CD14-positive monocyte (primary cell): ENCODE results near the gene VAX1. TPM values are rescaled to one million over a fixed set of nuclear protein-coding genes. Genes with fewer than 3 reads are reported as not detected.

Experiments
- DNase-seq, 3 donors: peaks; one replicate each; pipeline ENCODE4 v3.0.0-alpha.2; 2011 to 2022
- H2AFZ ChIP-seq: 2 replicates; pipeline ENCODE4 v1.6.0; 2012; ENCODE audit warnings: mild to moderate bottlenecking, low read depth, low read length, inconsistent platforms; ENCODE audit not compliant: insufficient read depth, poor library complexity, severe bottlenecking
- H3K27ac ChIP-seq, 2 donors: 1 replicate in 1 of 2; 2 replicates in 1 of 2; pipeline ENCODE4 v1.5.1; 2012 to 2013; ENCODE audit warnings: low read length in 2 of 2, control low read depth in 1 of 2, inconsistent platforms in 1 of 2, low read depth in 1 of 2, mild to moderate bottlenecking in 1 of 2
- H3K27me3 ChIP-seq, 2 donors: one replicate each; pipeline versions ENCODE4 v1.6.0 to v1.6.1; 2011 to 2013; ENCODE audit warnings: low read length in 2 of 2; ENCODE audit not compliant: control insufficient read depth in 2 of 2, insufficient read depth in 2 of 2
- H3K36me3 ChIP-seq, 2 donors: replicated peaks in 1 of 2; 1 replicate in 1 of 2; 2 replicates in 1 of 2; pipeline versions ENCODE4 v1.5.1 to v1.6.1; 2012 to 2013; ENCODE audit warnings: low read length in 2 of 2, control low read depth in 1 of 2, inconsistent platforms in 1 of 2, mild to moderate bottlenecking in 1 of 2; ENCODE audit not compliant: insufficient read depth in 2 of 2, control insufficient read depth in 1 of 2
- H3K4me1 ChIP-seq, 2 donors: 1 replicate in 1 of 2; 2 replicates in 1 of 2; pipeline versions ENCODE4 v1.5.1 to v1.6.1; 2012 to 2013; ENCODE audit warnings: low read length in 2 of 2, control low read depth in 1 of 2, inconsistent platforms in 1 of 2, mild to moderate bottlenecking in 1 of 2, moderate library complexity in 1 of 2; ENCODE audit not compliant: insufficient read depth in 2 of 2, control insufficient read depth in 1 of 2
- H3K4me2 ChIP-seq: replicated peaks from 2 replicates; pipeline ENCODE3; 2012; ENCODE audit warnings: low read length, moderate library complexity, mild to moderate bottlenecking; ENCODE audit not compliant: poor library complexity, severe bottlenecking; ENCODE audit errors: extremely low read depth
- H3K4me3 ChIP-seq, 3 experiments: fragments of 200-600 bp in 1 of 3; sonication (generic) in 1 of 3; replicated peaks in 1 of 3; 1 replicate in 2 of 3; 2 replicates in 1 of 3; pipeline ENCODE4 v1.5.1; 2011 to 2013; ENCODE audit warnings: low read length in 3 of 3, mild to moderate bottlenecking in 3 of 3, control low read depth in 2 of 3, low read depth in 2 of 3, inconsistent platforms in 1 of 3, moderate library complexity in 1 of 3
- H3K79me2 ChIP-seq: 2 replicates; pipeline ENCODE4 v1.6.0; 2012; ENCODE audit warnings: mild to moderate bottlenecking, control low read depth, inconsistent platforms, low read length, moderate library complexity; ENCODE audit not compliant: insufficient read depth
- H3K9ac ChIP-seq: 2 replicates; pipeline ENCODE4 v1.6.0; 2017; ENCODE audit warnings: low read length, mild to moderate bottlenecking; ENCODE audit not compliant: insufficient read depth, poor library complexity, severe bottlenecking
- H3K9me3 ChIP-seq, 2 donors: replicated peaks in 1 of 2; 1 replicate in 1 of 2; 2 replicates in 1 of 2; pipeline versions ENCODE4 v1.5.1 to v1.6.1; 2012 to 2013; ENCODE audit warnings: low read length in 2 of 2, control low read depth in 1 of 2; ENCODE audit not compliant: control insufficient read depth in 1 of 2, insufficient read depth in 1 of 2
- H4K20me1 ChIP-seq: 2 replicates; pipeline ENCODE4 v1.6.0; 2012; ENCODE audit warnings: mild to moderate bottlenecking, low read length, control low read depth, moderate library complexity; ENCODE audit not compliant: insufficient read depth
- H3K27ac Mint-ChIP-seq, 7 donors: one replicate each; pipeline ENCODE4 v1.8.0; 2020; ENCODE audit warnings: mild to moderate bottlenecking in 7 of 7, mixed read lengths in 7 of 7, moderate library complexity in 6 of 7, inconsistent platforms in 2 of 7
- H3K27me3 Mint-ChIP-seq, 3 donors: one replicate each; pipeline ENCODE4 v1.8.0; 2021 to 2022; ENCODE audit warnings: low read depth in 3 of 3, mild to moderate bottlenecking in 3 of 3, mixed read lengths in 3 of 3, moderate library complexity in 3 of 3, inconsistent platforms in 1 of 3
- H3K36me3 Mint-ChIP-seq, 2 donors: one replicate each; pipeline ENCODE4 v1.8.0; 2020; ENCODE audit warnings: mixed read lengths in 2 of 2, inconsistent platforms in 1 of 2, mild to moderate bottlenecking in 1 of 2
- H3K4me1 Mint-ChIP-seq: one replicate; pipeline ENCODE4 v1.8.0; 2020; ENCODE audit warnings: mild to moderate bottlenecking, mixed read lengths
- H3K4me3 Mint-ChIP-seq, 2 donors: one replicate each; pipeline ENCODE4 v1.8.0; 2020; ENCODE audit warnings: mild to moderate bottlenecking in 2 of 2, mixed read lengths in 2 of 2, moderate library complexity in 1 of 2
- H3K9me3 Mint-ChIP-seq, 7 donors: one replicate each; pipeline ENCODE4 v1.8.0; 2020 to 2022; ENCODE audit warnings: mixed read lengths in 7 of 7, mild to moderate bottlenecking in 6 of 7, moderate library complexity in 6 of 7, inconsistent platforms in 2 of 7
- WGBS: methylation state at CpG from one replicate; pipeline ENCODE4 v1.1.5; 2013; ENCODE audit warnings: missing lambda C conversion rate; ENCODE audit not compliant: insufficient coverage; 5-methylcytosine and 5-hydroxymethylcytosine counted together
- intact Hi-C, 2 donors: fragments of 100-400 bp; cut with micrococcal nuclease; formaldehyde crosslinking; loops; one replicate each; pipeline versions ENCODE4 v1.15.0 to v1.15.1; 2023
- polyA plus RNA-seq, 3 donors: library from polyadenylated mRNA; depleted of rRNA in 1 of 3; unstranded in 2 of 3; stranded (reverse) in 1 of 3; fragments of 300-500 nt in 2 of 3; fragments of >200 nt in 1 of 3; fragmentation: Illumina TruSeq in 2 of 3; gene quantifications; 1 replicate in 2 of 3; 2 replicates in 1 of 3; pipeline ENCODE4 v1.2.3, GENCODE V29; 2012 to 2021
- TF ChIP-seq, protein P1 (sequence below): fragments of 200-600 bp; IDR thresholded peaks from one replicate; pipeline ENCODE4 v1.8.0; 2022; ENCODE audit warnings: antibody characterized with exemption, mild to moderate bottlenecking

Gene VAX1
- polyA plus RNA-seq, 3 donors: not detected

DNA sequence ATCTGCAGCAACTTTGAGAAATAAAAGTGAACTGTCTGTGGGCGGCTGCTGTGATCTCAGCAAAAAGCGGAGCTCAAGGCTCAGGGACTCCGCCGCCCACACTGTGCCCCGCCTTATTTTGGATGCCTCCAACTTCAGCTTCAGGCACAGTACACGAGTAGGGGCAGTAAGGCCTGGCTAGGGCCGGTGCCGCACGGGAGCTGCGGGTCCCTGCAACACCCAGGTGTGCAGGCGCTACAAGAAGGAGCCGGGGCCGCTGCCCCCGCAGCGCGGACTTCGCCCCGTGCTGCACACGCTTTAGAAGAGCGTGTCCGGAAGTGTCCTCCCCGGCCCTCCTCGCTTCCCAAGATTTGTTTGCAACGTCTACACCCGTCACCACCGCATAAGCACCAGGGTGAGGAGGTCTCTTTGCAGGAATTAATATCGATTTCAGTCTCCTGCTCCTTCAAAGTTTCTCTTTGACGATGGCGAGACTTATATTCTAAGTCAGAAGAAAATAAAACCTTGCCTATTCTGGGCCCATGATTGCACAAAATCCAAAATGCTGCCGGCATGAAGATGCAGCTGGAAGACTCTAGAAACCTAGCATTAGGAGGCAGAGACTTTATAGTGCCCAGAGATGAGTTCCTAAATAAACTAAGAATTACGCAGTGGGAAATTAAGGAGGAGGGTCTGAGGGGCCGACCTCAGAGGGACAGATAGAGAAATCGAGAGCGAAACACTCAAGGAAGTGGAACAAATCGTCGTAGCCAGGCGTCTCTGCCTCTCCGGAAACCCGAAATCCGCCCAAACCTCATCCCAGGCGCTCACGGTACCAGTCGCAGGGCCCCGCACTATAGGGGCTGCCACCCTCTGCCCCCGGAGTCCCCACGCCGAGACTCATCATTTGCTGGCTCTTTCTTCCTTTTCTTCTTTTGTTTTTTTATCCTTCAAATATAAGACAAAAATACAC, 6.4 kb downstream of the VAX1 start:
- H4K20me1 ChIP-seq: no peaks in the 10 kb centered on the region
- no peaks in the 10 kb centered on the region for H3K79me2 ChIP-seq
- H3K9me3 ChIP-seq: peaks cover 13 to 48% of the 10 kb centered on the region in 2 donors
- DNase-seq: no peak
- Mint-ChIP-seq H3K27ac (peak overlapping the region in 1 of 7 donors; percentile 45), H3K4me1 (peaks cover 40% of the 10 kb centered on the region), H3K36me3 (peaks cover 6 to 9% of the 10 kb centered on the region in 2 donors), H3K9me3 (peaks cover 0 to 52% (median 23%) of the 10 kb centered on the region in 7 donors), H3K27me3 (peaks cover 84 to 93% (median 87%) of the 10 kb centered on the region in 3 donors), H3K4me3 (peak overlapping the region; percentile 61 to 90)
- H3K36me3 ChIP-seq: no peaks in the 10 kb centered on the region
- H3K4me1 ChIP-seq: peaks cover 26 to 32% of the 10 kb centered on the region in 2 donors
- TF ChIP-seq, protein P1, sequence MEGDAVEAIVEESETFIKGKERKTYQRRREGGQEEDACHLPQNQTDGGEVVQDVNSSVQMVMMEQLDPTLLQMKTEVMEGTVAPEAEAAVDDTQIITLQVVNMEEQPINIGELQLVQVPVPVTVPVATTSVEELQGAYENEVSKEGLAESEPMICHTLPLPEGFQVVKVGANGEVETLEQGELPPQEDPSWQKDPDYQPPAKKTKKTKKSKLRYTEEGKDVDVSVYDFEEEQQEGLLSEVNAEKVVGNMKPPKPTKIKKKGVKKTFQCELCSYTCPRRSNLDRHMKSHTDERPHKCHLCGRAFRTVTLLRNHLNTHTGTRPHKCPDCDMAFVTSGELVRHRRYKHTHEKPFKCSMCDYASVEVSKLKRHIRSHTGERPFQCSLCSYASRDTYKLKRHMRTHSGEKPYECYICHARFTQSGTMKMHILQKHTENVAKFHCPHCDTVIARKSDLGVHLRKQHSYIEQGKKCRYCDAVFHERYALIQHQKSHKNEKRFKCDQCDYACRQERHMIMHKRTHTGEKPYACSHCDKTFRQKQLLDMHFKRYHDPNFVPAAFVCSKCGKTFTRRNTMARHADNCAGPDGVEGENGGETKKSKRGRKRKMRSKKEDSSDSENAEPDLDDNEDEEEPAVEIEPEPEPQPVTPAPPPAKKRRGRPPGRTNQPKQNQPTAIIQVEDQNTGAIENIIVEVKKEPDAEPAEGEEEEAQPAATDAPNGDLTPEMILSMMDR: no peak
- H3K4me2 ChIP-seq: peak overlapping the region; percentile 36
- peak overlapping the region; percentile 37 for H2AFZ ChIP-seq
- intact Hi-C loops: no loop called here
- peaks cover 87 to 93% of the 10 kb centered on the region in 2 donors for H3K27me3 ChIP-seq
- no peak overlapping the region for H3K9ac ChIP-seq
- H3K27ac ChIP-seq: no peak overlapping the region
- H3K4me3 ChIP-seq: peak overlapping the region in 1 of 3 experiments; percentile 52
- WGBS: 4% methylated on average over 40 of the region's 47 CpGs

DNA sequence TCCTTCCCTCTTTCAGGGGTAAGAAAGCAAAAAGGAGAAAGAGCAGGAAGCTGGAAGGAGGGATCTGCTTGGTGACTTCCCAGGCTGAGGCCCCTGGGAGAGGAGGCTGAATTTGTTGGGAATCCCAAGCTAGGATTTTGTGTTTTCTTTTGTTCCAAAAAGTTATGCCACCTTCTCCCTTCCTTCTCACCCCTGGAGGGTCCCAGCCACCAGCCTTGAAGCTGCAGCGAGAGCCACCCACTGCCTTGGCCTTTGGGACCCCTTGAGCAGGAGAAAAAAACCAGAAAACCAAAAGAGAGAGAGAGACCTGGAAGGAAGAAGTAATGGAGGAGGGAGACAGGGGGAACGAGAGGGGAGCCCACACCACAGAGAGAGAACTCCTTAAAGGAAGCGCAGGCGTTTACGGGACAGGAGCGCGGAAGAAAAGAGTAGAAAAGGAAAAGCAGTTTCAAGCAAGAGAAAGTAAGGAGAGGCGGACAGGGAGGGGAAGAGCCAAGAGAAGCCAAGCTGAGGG, 7.2 kb downstream of the VAX1 start:
- WGBS: 29% methylated on average over 7 of the region's 8 CpGs
- intact Hi-C loops: no loop called here
- Histone ChIP-seq H3K79me2 (no peaks in the 10 kb centered on the region), H4K20me1 (no peaks in the 10 kb centered on the region), H3K4me3 (peak overlapping the region in 1 of 3 experiments; percentile 52), H3K4me2 (peak overlapping the region; percentile 36), H3K9ac (no peak overlapping the region), H3K4me1 (peaks cover 24 to 30% of the 10 kb centered on the region in 2 donors), H3K36me3 (no peaks in the 10 kb centered on the region), H2AFZ (peak overlapping the region; percentile 37), H3K9me3 (peaks cover 10 to 41% of the 10 kb centered on the region in 2 donors), H3K27ac (no peak overlapping the region), H3K27me3 (peaks cover 80 to 88% of the 10 kb centered on the region in 2 donors)
- Mint-ChIP-seq H3K4me1 (peaks cover 37% of the 10 kb centered on the region), H3K9me3 (peaks cover 0 to 52% (median 20%) of the 10 kb centered on the region in 7 donors), H3K27ac (no peak overlapping the region), H3K36me3 (peaks cover 6% of the 10 kb centered on the region in 2 donors), H3K4me3 (peak overlapping the region; percentile 61 to 90), H3K27me3 (peaks cover 78 to 90% (median 80%) of the 10 kb centered on the region in 3 donors)
- DNase-seq: no peak
- TF ChIP-seq, protein P1: no peak
